ENCODE data around the gene ZCCHC2. TPM values are rescaled to one million over a fixed set of nuclear protein-coding genes. Genes with fewer than 3 reads are reported as not detected.

ZCCHC2 gene
- total RNA-seq, 6 experiments from 2014 or later: 18.9 to 26.6 (median 23.5) TPM

DNA sequence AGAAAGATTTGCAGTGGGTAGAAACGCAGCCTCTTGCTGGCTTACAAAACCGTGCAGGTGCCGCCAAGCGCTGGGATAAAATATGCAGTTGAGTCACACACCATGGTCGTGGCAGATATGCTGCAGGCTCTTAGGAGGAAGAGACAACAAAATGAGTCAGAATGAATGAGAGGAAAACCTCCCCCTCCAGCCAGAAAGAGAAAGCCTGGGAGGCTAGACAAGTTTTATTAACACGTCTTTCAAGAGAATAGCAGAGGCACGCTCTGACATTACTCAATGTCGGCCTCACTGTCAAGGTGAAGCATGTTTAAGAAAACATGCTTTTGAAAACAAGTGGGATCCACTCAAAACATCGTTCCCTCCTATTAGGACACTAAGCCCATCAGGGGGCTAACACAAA, 37.1 kb upstream of the ZCCHC2 start:
- Histone ChIP-seq H3K9me3 (peaks cover 0 to 3% (median 0%) of the 10 kb centered on the region in 4 donors), H3K27me3 (no peaks in the 10 kb centered on the region), H3K4me1 (peaks cover 0 to 10% (median 3%) of the 10 kb centered on the region in 4 donors), H3K36me3 (no peaks in the 10 kb centered on the region), H3K27ac (no peak overlapping the region), H3K4me3 (no peak overlapping the region)
- 72% methylated on average over 9 of the region's 9 CpGs for WGBS (ENCODE audit: insufficient coverage, low coverage, low lambda C conversion rate, missing lambda C conversion rate)
- ATAC-seq (no peak), DNase-seq (no peak)
- intact Hi-C loops (cut with DNase I): no loop called here
- TF ChIP-seq, protein P1, sequence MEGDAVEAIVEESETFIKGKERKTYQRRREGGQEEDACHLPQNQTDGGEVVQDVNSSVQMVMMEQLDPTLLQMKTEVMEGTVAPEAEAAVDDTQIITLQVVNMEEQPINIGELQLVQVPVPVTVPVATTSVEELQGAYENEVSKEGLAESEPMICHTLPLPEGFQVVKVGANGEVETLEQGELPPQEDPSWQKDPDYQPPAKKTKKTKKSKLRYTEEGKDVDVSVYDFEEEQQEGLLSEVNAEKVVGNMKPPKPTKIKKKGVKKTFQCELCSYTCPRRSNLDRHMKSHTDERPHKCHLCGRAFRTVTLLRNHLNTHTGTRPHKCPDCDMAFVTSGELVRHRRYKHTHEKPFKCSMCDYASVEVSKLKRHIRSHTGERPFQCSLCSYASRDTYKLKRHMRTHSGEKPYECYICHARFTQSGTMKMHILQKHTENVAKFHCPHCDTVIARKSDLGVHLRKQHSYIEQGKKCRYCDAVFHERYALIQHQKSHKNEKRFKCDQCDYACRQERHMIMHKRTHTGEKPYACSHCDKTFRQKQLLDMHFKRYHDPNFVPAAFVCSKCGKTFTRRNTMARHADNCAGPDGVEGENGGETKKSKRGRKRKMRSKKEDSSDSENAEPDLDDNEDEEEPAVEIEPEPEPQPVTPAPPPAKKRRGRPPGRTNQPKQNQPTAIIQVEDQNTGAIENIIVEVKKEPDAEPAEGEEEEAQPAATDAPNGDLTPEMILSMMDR (IDR thresholded peaks at IDR 0.05): no peak
- TF ChIP-seq POLR2A (IDR thresholded peaks at IDR 0.05): no peak

DNA sequence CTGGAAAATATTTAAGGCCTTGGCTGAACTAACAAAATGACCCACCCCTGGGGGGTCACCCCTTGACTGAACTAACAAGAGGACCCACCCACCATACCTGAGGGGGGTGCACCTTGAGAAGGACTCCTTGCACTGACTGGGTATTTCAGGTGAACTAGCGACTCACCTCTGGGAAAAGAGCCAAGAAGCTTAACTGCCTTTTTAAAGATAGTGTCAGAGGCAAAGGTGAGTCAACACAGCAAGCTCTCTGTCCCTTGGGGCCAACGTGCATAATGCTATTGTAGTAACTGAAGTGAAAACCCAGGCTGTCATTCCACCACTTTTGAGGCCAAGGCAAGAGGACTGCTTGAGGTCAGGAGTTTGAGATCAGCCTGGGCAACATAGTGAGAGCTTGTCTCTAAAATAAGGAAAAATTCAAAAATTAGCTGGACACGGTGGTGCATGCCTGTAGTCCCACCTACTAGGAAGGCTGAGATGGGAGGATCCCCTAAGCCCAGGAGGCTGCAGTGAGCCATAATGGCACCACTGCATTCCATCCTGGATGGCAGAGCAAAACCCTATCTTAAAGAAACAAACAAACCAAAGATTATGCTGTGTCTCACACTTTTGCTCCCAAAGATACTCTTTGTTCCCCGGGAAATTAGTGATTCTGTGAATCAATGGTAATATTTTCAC, 36.4 kb upstream of the ZCCHC2 start:
- H3K27ac ChIP-seq: no peak overlapping the region
- intact Hi-C loops (cut with DNase I): no loop called here
- ATAC-seq (peak; percentile 87 to 97 (median 92)), DNase-seq (no peak)
- 42% methylated on average over 4 of the region's 4 CpGs for WGBS (ENCODE audit: insufficient coverage, low coverage, low lambda C conversion rate, missing lambda C conversion rate)
- peaks cover 0 to 10% (median 3%) of the 10 kb centered on the region in 4 donors for H3K4me1 ChIP-seq
- H3K9me3 ChIP-seq: no peaks in the 10 kb centered on the region
- H3K27me3 ChIP-seq: no peaks in the 10 kb centered on the region
- TF ChIP-seq, protein P1 (IDR thresholded peaks at IDR 0.05): no peak
- no peak for TF ChIP-seq POLR2A (IDR thresholded peaks at IDR 0.05)
- no peaks in the 10 kb centered on the region for H3K36me3 ChIP-seq
- H3K4me3 ChIP-seq: no peak overlapping the region

DNA sequence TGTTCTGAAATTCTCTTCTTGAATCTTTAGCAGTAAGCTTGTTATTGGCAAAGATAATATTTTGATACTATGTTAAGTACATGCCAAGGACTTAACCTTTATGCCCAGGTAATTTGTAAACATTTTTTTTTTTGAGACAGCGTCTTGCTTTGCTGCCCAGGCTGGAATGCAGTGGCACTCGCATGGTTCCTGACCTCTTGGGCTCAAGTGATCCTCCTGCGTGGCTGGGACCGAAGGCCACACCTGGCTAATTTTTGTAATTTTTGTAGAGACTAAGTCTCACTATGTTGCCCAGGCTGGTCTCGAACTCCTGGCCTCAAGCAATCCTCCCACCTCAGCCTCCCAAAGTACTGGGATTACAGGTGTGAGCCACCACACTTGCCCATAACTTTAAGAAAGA, 35.7 kb upstream of the ZCCHC2 start:
- ATAC-seq (no peak), DNase-seq (no peak)
- H3K9me3 ChIP-seq: no peaks in the 10 kb centered on the region
- no peak overlapping the region for H3K27ac ChIP-seq
- H3K4me1 ChIP-seq: peaks cover 0 to 10% (median 3%) of the 10 kb centered on the region in 4 donors
- no peak for TF ChIP-seq POLR2A (IDR thresholded peaks at IDR 0.05)
- TF ChIP-seq, protein P1 (IDR thresholded peaks at IDR 0.05): no peak
- H3K36me3 ChIP-seq: no peaks in the 10 kb centered on the region
- no peaks in the 10 kb centered on the region for H3K27me3 ChIP-seq
- WGBS (ENCODE audit: insufficient coverage, low coverage, low lambda C conversion rate, missing lambda C conversion rate): 60% methylated on average over 5 of the region's 5 CpGs
- no peak overlapping the region for H3K4me3 ChIP-seq
- intact Hi-C loops (cut with DNase I): no loop called here

DNA sequence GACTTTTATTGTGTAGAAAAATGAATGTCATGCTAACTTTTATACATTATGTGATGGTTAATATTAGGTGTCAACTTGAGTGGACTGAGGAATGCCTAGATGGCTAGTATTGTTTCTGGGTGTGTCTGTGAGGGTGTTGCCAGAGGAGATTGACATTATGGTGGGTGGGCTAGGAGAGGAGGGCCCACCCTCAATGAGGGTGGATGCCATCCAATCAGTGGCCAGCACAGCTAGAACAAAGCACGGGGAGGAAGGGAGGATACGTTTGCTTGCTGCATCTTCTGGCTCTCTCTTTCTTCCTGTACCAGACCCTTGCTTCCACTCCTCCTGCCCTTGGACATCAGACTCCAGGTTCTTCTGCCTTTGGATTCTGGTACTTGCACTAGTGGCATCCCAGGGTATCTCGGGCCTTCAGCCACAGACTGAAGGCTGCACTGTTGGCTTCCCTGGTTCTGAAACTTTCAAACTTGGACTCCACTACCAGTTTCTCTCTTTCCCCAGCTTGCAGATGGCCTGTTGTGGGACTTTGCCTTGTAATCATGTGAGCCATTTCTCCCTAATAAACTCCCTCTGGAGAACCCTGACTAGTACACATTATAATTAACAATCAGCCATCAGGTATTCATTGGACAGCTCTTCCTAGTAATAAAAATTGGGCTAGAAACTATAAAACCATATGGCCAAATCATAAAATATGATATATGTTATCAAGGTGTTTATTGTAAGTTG, 31.7 kb upstream of the ZCCHC2 start:
- Histone ChIP-seq H3K4me3 (no peak overlapping the region), H3K4me1 (peaks cover 0 to 7% (median 3%) of the 10 kb centered on the region in 4 donors), H3K36me3 (no peaks in the 10 kb centered on the region), H3K9me3 (no peaks in the 10 kb centered on the region), H3K27ac (no peak overlapping the region), H3K27me3 (no peaks in the 10 kb centered on the region)
- DNase-seq: no peak
- 80% methylated on average over 3 of the region's 3 CpGs for WGBS (ENCODE audit: insufficient coverage, low coverage, low lambda C conversion rate, missing lambda C conversion rate)
- TF ChIP-seq POLR2A (IDR thresholded peaks at IDR 0.05): no peak
- TF ChIP-seq, protein P1 (IDR thresholded peaks at IDR 0.05): no peak
- no peak for ATAC-seq
- intact Hi-C loops (cut with DNase I): no loop called here

Measured in right lobe of liver (tissue), 6 donors.